Coronary artery (tissue), 2 donors: ENCODE data around the gene PSMA2.
A peak's percentile ranks its signal among the peaks of the same experiment; 100 is the strongest.

ENCODE experiments used
- DNase-seq: peaks from one replicate; pipeline ENCODE4 v3.0.0-alpha.2; 2017; ENCODE audit warnings: low spot score
- H3K27ac ChIP-seq, 2 donors: fragments of 200-600 bp; sonication (generic); one replicate each; pipeline ENCODE4 v1.5.1; 2016 to 2019
- H3K4me3 ChIP-seq: fragments of 200-600 bp; sonication (generic); 2 replicates; pipeline ENCODE4 v1.5.1; 2016; ENCODE audit warnings: mild to moderate bottlenecking, moderate library complexity
- TF ChIP-seq, protein P1 (sequence below): fragments of 200-600 bp; sonication (generic); IDR thresholded peaks from one replicate; pipeline ENCODE4 v1.5.1; 2019; ENCODE audit warnings: antibody characterized with exemption

The PSMA2 gene

DNA sequence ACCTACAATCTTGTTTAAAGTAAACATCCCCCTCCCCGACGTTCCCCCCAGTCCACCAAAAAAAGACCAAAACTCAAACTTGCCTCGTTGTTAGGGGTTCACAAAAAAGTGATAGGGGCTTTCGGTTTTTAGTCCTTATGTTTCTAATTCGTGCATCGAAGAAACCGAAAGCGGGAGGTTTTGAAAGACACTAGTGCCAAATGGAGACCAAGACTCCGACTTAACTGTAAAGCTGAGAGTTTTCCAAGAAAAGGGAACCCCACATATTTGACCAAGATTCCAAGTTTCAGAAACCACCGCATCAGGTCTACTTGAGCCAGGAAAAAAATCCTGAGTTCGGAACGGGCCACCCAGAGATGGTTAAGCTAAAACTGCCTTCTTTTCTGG is 534 bp downstream of the PSMA2 start:
- peak overlapping the region; percentile 83 to 88 for H3K27ac ChIP-seq

DNA sequence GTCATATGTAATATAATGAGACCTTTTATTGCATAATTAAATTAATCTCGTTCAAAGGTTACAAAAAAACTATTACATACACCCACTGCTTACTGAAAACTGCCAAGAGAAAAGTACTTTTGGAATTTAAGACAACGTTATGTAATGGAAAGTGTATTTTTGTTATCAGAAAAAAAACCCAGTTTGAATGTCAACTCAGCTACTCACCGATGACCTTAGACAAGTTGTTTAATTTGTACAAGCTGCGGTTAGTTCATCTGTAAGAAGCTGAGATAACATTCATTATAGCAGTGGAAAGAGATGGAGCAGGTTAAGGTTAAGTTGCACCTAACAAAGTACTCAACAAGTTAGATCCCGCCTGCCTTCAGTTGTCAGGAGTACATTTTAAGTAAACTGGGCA is 1.1 kb downstream of the PSMA2 start:
- Histone ChIP-seq H3K27ac (no peak overlapping the region), H3K4me3 (peak overlapping the region; percentile 94)
- TF ChIP-seq, protein P1, sequence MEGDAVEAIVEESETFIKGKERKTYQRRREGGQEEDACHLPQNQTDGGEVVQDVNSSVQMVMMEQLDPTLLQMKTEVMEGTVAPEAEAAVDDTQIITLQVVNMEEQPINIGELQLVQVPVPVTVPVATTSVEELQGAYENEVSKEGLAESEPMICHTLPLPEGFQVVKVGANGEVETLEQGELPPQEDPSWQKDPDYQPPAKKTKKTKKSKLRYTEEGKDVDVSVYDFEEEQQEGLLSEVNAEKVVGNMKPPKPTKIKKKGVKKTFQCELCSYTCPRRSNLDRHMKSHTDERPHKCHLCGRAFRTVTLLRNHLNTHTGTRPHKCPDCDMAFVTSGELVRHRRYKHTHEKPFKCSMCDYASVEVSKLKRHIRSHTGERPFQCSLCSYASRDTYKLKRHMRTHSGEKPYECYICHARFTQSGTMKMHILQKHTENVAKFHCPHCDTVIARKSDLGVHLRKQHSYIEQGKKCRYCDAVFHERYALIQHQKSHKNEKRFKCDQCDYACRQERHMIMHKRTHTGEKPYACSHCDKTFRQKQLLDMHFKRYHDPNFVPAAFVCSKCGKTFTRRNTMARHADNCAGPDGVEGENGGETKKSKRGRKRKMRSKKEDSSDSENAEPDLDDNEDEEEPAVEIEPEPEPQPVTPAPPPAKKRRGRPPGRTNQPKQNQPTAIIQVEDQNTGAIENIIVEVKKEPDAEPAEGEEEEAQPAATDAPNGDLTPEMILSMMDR: no peak
- no peak for DNase-seq

More for the DNA sequence above, 534 bp downstream of the PSMA2 start:
- peak overlapping the region; percentile 94 for H3K4me3 ChIP-seq
- DNase-seq: no peak
- TF ChIP-seq, protein P1: no peak

DNA sequence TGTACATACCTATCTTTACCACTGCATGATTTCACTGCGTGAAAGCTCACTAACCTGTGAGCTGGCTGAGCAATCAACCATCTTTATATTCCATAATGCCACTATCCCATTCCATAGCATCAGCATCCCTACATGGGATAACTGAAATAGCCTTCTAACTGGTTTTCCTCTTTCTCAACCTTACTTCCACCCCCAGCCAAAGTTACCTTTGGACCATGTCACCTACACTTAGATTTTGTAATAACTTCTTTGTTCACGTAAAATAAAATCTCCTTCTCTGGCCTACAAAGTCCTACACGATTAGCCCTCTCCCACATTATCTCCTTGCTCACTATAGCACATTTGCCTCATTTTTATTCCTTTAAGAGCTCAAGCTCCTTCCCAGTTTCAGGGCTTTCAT is 2.5 kb downstream of the PSMA2 start:
- no peak for DNase-seq
- H3K27ac ChIP-seq: no peak overlapping the region
- TF ChIP-seq, protein P1: no peak
- no peak overlapping the region for H3K4me3 ChIP-seq

DNA sequence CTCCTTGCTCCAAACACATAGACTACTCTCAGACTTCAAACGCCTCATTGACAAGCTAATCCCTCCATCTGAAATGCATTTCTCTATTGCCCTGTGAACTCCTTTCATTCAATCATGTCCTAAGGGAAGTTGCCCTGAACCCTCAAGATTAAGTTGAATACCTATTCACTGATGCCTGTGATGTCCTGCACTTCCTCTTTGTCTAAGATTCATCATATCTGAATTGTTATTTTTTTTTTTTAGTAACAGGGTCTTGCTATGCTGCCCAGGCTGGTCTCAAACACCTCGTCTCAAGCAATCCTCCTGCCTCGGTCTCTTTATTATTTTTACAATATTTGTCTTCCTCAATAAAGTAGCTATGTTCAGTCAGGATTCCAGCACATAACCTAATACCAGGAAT is 3.2 kb downstream of the PSMA2 start:
- H3K27ac ChIP-seq: no peak overlapping the region
- TF ChIP-seq, protein P1: no peak
- DNase-seq: no peak
- H3K4me3 ChIP-seq: no peak overlapping the region

DNA sequence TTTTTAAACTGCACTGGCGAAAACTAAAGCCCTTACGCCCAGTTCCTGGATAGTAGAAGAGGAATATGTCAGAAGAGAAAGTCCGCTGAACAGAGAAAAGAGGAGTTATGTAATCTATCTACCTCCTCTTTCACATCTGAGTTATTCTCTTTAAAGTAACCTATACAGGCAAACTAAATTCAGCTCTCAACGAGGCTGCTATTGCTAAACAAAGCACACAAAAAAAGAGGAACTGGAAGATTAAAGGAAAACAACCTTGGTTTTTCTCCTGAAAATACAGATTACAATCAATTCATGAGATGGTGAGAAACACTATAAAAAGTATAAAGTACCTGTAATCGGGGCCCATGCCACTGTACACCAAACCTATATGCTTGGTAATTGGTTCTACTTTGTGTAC is 5.8 kb downstream of the PSMA2 start:
- no peak overlapping the region for H3K4me3 ChIP-seq
- no peak overlapping the region for H3K27ac ChIP-seq
- TF ChIP-seq, protein P1: no peak
- no peak for DNase-seq

DNA sequence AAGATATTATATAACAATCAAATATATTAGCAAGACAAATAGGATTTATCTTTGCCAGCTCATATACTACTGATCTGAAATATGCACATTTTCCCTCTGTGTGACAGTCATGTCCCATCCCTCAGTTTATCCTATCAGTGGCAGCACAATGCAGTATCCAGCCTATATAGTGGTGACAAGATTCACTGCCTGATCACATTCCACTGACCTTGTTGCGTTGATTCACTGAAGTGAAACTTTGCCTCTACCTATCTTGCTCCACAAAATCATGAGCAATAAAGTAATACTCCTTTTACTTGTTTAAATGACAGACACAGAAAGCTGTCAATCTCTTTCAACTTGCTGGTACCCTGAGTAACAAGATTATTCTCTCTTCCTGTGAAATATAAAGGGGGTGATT is 6.3 kb downstream of the PSMA2 start:
- no peak for DNase-seq
- H3K4me3 ChIP-seq: no peak overlapping the region
- TF ChIP-seq, protein P1: no peak

DNA sequence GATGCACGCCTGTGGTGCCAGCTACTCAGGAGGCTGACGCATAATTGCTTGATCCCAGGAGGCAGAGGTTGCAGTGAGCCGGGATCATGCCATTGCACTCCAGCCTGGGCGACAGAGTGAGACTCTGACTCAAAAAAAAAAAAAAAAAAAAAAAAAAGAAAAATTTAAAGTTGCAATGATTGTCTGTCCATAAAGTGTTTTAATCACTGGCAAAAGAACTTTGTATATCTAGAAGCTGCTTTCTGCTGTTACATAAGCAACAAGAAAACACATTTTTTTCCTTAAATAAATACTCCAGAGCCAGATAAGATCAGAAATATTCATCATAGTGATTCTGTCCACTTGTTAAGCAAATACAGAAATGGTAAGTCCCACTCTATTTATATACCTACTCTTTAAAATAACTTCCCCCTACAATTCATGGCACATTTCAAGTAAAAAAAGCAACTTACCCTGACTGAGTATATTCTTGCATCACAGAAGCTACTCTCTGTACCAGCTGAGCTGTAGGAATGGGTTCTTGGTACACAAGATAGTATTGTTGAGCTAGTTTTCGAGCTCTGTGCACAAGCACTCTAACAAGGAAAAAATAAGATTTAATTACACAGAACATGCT is 7.6 kb downstream of the PSMA2 start:
- no peak overlapping the region for H3K27ac ChIP-seq
- no peak overlapping the region for H3K4me3 ChIP-seq
- TF ChIP-seq, protein P1: no peak
- DNase-seq: no peak

More for the DNA sequence above, 6.3 kb downstream of the PSMA2 start:
- no peak overlapping the region for H3K27ac ChIP-seq
